LNCaP clone FGC (cell line): Measurements from ENCODE around the gene CD59.

Experiments used
- DNase-seq: peaks from one replicate; pipeline ENCODE4 v3.0.0-alpha.2; 2011; ENCODE audit warnings: low read depth
- H3K4me3 ChIP-seq: 2 replicates; pipeline ENCODE4 v1.5.1; 2011; ENCODE audit warnings: mild to moderate bottlenecking, low read depth, low read length, control low read depth
- TF ChIP-seq, protein P1 (sequence below): IDR thresholded peaks from 2 replicates; pipeline ENCODE4 v1.5.1; 2012; ENCODE audit warnings: mild to moderate bottlenecking; ENCODE audit not compliant: control insufficient read depth, insufficient read depth; ENCODE audit errors: extremely low read depth

CD59 gene

DNA sequence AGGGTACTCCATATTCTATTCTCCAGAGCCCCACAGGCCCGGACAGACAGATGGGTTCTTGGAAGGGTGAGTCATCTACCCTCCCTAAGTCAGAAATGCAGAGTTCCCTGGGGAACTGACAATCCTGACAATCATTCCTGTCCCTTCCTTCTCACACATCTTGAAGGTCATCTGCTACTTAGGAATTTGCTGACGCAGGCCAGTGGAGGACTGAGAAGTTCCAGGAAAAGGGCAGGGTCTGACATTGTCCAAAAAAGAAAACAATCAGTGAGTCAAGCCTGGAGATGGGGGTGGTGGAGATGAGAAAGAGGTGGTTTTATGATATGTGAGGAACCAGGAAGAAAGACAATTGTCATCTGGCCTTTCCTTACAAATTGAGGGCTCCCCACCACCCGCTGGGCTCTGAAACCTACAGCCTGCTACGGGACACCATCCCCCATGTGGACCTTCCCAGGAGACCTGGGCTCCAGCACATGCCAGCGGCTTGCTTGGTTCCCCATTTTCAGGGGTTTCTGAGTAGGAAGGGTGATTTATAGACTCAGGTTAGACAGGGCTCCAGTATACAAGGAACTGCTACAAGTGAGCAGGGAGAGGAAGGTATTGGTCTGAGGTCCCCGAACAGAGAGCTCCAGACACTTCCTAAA lies 12.9 kb downstream of the CD59 start:
- TF ChIP-seq, protein P1, sequence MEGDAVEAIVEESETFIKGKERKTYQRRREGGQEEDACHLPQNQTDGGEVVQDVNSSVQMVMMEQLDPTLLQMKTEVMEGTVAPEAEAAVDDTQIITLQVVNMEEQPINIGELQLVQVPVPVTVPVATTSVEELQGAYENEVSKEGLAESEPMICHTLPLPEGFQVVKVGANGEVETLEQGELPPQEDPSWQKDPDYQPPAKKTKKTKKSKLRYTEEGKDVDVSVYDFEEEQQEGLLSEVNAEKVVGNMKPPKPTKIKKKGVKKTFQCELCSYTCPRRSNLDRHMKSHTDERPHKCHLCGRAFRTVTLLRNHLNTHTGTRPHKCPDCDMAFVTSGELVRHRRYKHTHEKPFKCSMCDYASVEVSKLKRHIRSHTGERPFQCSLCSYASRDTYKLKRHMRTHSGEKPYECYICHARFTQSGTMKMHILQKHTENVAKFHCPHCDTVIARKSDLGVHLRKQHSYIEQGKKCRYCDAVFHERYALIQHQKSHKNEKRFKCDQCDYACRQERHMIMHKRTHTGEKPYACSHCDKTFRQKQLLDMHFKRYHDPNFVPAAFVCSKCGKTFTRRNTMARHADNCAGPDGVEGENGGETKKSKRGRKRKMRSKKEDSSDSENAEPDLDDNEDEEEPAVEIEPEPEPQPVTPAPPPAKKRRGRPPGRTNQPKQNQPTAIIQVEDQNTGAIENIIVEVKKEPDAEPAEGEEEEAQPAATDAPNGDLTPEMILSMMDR, result no peak
- no peak for DNase-seq
- no peak overlapping the region for H3K4me3 ChIP-seq

DNA sequence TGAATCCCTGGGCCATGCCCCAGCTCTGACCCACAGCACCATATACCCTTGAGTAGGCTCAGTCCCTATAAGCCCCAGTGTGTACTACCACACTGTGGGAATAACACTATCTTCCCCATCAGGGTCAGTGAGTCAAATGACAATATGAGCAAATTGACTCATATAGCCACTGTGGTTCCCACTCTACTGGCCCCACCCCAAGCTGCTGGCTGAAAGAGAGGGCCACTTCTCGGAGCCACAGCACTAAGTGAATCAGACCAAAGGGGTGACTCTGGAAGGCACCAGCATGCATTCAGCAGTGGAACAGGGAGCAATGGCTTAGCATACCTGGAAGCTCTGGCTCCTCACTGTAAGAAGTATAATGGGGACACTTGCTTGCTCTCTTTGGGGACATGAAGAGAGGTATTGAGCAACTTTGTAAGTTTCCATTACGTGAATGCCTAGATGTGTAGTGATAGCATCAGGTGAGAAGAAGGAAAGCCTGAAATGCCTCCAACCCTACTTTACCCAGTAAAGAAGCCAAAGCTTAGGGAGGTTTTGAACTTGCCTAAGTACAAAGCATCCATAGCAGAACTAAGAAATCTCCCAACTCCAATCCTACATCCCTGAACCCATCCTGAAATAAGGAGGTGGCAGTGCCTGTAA lies 13.5 kb downstream of the CD59 start:
- no peak for DNase-seq
- TF ChIP-seq, protein P1, result no peak

GRCh38 chr11:33721984-33722383 lies 14.2 kb downstream of the CD59 start:
- no peak overlapping the region for H3K4me3 ChIP-seq
- no peak for DNase-seq
- TF ChIP-seq, protein P1, result no peak

More for the DNA sequence above, 13.5 kb downstream of the CD59 start:
- H3K4me3 ChIP-seq, result no peak overlapping the region

GRCh38 chr11:33721426-33721825 lies 14.8 kb downstream of the CD59 start:
- DNase-seq, result no peak
- TF ChIP-seq, protein P1, result no peak
- H3K4me3 ChIP-seq, result no peak overlapping the region

- TF ChIP-seq, protein P1, result no peak
- no peak for DNase-seq
- H3K4me3 ChIP-seq, result no peak overlapping the region
Observed at GRCh38 chr11:33719587-33719986, 16.6 kb downstream of the CD59 start.

GRCh38 chr11:33718440-33718839 lies 17.8 kb downstream of the CD59 start:
- no peak overlapping the region for H3K4me3 ChIP-seq
- DNase-seq, result no peak
- TF ChIP-seq, protein P1, result no peak
